HEK293 (cell line): ENCODE data around the gene DHRS7C.

Source experiments
- CTCF ChIA-PET: fragments of 350-600 bp; formaldehyde crosslinking; extraction: SDS; loops from one replicate; lab custom pipeline; 2021; ENCODE audit warnings: antibody characterized with exemption; lab: Yijun Ruan, JAX
- POLR2A ChIA-PET: fragments of 300-600 bp; formaldehyde crosslinking; extraction: SDS; loops from one replicate; lab custom pipeline; 2020; ENCODE audit warnings: antibody characterized with exemption, inconsistent platforms; lab: Yijun Ruan, JAX
- H3K27ac ChIP-seq: fragments of 200-500 bp; sonication (Bioruptor generic); 2 replicates; pipeline ENCODE4 v1.5.1; 2014; ENCODE audit warnings: low read depth, low read length, control low read depth, inconsistent platforms; ENCODE audit errors: extremely low read depth
- H3K36me3 ChIP-seq, 2 experiments: fragments of 200-500 bp in 1 of 2; sonication (Bioruptor generic) in 1 of 2; 1 replicate in 1 of 2; 2 replicates in 1 of 2; pipeline ENCODE4 v1.5.1; 2014 to 2017; ENCODE audit warnings: inconsistent platforms in 2 of 2, low read length in 2 of 2; ENCODE audit not compliant: control insufficient read depth in 2 of 2, insufficient read depth in 1 of 2
- H3K4me1 ChIP-seq: fragments of 200-500 bp; sonication (Bioruptor generic); 2 replicates; pipeline ENCODE4 v1.5.1; 2014; ENCODE audit warnings: mild to moderate bottlenecking, low read length, inconsistent platforms; ENCODE audit not compliant: control insufficient read depth, insufficient read depth
- H3K4me3 ChIP-seq: 2 replicates; pipeline ENCODE4 v1.5.1; 2011; ENCODE audit warnings: low read depth, mild to moderate bottlenecking, control low read depth, low read length, moderate library complexity
- H3K9me3 ChIP-seq: fragments of 200-500 bp; sonication (Bioruptor generic); 2 replicates; pipeline ENCODE4 v1.5.1; 2014; ENCODE audit warnings: low read depth, low read length, inconsistent platforms; ENCODE audit not compliant: control insufficient read depth, insufficient read depth
- KLF16 ChIP-seq: fragments of 450-650 bp; formaldehyde crosslinking; IDR thresholded peaks from 2 replicates; pipeline ENCODE4 v1.5.1; 2017; ENCODE audit warnings: missing biosample characterization, missing genetic modification characterization
- SCRT1 ChIP-seq: fragments of 450-650 bp; formaldehyde crosslinking; IDR thresholded peaks from 2 replicates; pipeline ENCODE4 v1.5.1; 2016; ENCODE audit warnings: missing biosample characterization, missing genetic modification characterization, borderline replicate concordance
- ZBTB20 ChIP-seq: fragments of 450-650 bp; formaldehyde crosslinking; IDR thresholded peaks from 2 replicates; pipeline ENCODE4 v1.5.1; 2016; ENCODE audit warnings: missing biosample characterization, missing genetic modification characterization
- ZBTB48 ChIP-seq: fragments of 450-650 bp; formaldehyde crosslinking; IDR thresholded peaks from 2 replicates; pipeline ENCODE4 v1.5.1; 2016; ENCODE audit warnings: missing biosample characterization, missing genetic modification characterization
- ZBTB8A ChIP-seq: fragments of 450-650 bp; formaldehyde crosslinking; IDR thresholded peaks from 2 replicates; pipeline ENCODE4 v1.5.1; 2016; ENCODE audit warnings: missing biosample characterization, missing genetic modification characterization
- ZFHX2 ChIP-seq: fragments of 450-650 bp; formaldehyde crosslinking; conservative IDR thresholded peaks from 2 replicates; pipeline ENCODE4 v1.5.1; 2016; ENCODE audit warnings: missing biosample characterization, missing genetic modification characterization
- ZIC2 ChIP-seq: fragments of 450-650 bp; formaldehyde crosslinking; IDR thresholded peaks from 2 replicates; pipeline ENCODE4 v1.5.1; 2016; ENCODE audit warnings: missing biosample characterization, missing genetic modification characterization
- ZNF112 ChIP-seq: fragments of 450-650 bp; formaldehyde crosslinking; IDR thresholded peaks from 2 replicates; pipeline ENCODE4 v1.5.0; 2017; ENCODE audit warnings: missing biosample characterization, missing genetic modification characterization
- ZNF132 ChIP-seq: fragments of 450-650 bp; formaldehyde crosslinking; IDR thresholded peaks from 2 replicates; pipeline ENCODE4 v1.5.1; 2017; ENCODE audit warnings: missing biosample characterization, missing genetic modification characterization, borderline replicate concordance
- ZNF16 ChIP-seq: fragments of 450-650 bp; formaldehyde crosslinking; IDR thresholded peaks from 2 replicates; pipeline ENCODE4 v1.5.1; 2016; ENCODE audit warnings: low read depth, missing biosample characterization, missing genetic modification characterization
- ZNF214 ChIP-seq: fragments of 450-650 bp; formaldehyde crosslinking; IDR thresholded peaks from 2 replicates; pipeline ENCODE4 v1.5.1; 2017; ENCODE audit warnings: missing biosample characterization, mild to moderate bottlenecking, missing genetic modification characterization, borderline replicate concordance
- ZNF223 ChIP-seq: fragments of 450-650 bp; formaldehyde crosslinking; IDR thresholded peaks from 2 replicates; pipeline ENCODE4 v1.5.1; 2016; ENCODE audit warnings: missing biosample characterization, missing genetic modification characterization
- ZNF23 ChIP-seq: fragments of 450-650 bp; formaldehyde crosslinking; IDR thresholded peaks from 2 replicates; pipeline ENCODE4 v1.5.1; 2016; ENCODE audit warnings: missing biosample characterization, missing genetic modification characterization, borderline replicate concordance
- ZNF274 ChIP-seq, 2 experiments: fragments of 200-500 bp in 1 of 2; fragments of 450-650 bp in 1 of 2; sonication (Bioruptor generic) in 1 of 2; formaldehyde crosslinking in 1 of 2; IDR thresholded peaks; 2 replicates each; pipeline versions ENCODE4 v1.5.1 to v1.6.1; 2014 to 2016; ENCODE audit warnings: borderline replicate concordance in 1 of 2, inconsistent platforms in 1 of 2, low read length in 1 of 2, missing biosample characterization in 1 of 2, missing genetic modification characterization in 1 of 2
- ZNF292 ChIP-seq: fragments of 450-650 bp; formaldehyde crosslinking; IDR thresholded peaks from 2 replicates; pipeline ENCODE4 v1.5.1; 2016; ENCODE audit warnings: low read depth, missing biosample characterization, missing genetic modification characterization, borderline replicate concordance
- ZNF341 ChIP-seq: fragments of 450-650 bp; formaldehyde crosslinking; IDR thresholded peaks from 2 replicates; pipeline ENCODE4; 2016; ENCODE audit warnings: low read depth, missing biosample characterization, missing genetic modification characterization
- ZNF391 ChIP-seq: fragments of 450-650 bp; formaldehyde crosslinking; IDR thresholded peaks from 2 replicates; pipeline ENCODE4 v1.5.1; 2016; ENCODE audit warnings: low read depth, missing biosample characterization, missing genetic modification characterization, borderline replicate concordance
- ZNF501 ChIP-seq: fragments of 450-650 bp; formaldehyde crosslinking; IDR thresholded peaks from 2 replicates; pipeline ENCODE4 v1.5.1; 2016; ENCODE audit warnings: missing biosample characterization, missing genetic modification characterization
- ZNF529 ChIP-seq: fragments of 450-650 bp; formaldehyde crosslinking; IDR thresholded peaks from 2 replicates; pipeline ENCODE4 v1.5.1; 2017; ENCODE audit warnings: missing genetic modification characterization, missing biosample characterization; ENCODE audit not compliant: insufficient replicate concordance
- ZNF544 ChIP-seq: fragments of 450-650 bp; formaldehyde crosslinking; IDR thresholded peaks from 2 replicates; pipeline ENCODE4 v1.5.0; 2017; ENCODE audit warnings: missing biosample characterization, missing genetic modification characterization
- ZNF555 ChIP-seq: fragments of 450-650 bp; formaldehyde crosslinking; conservative IDR thresholded peaks from 2 replicates; pipeline ENCODE4 v1.5.1; 2017; ENCODE audit warnings: missing biosample characterization, mild to moderate bottlenecking, missing genetic modification characterization, inconsistent platforms
- ZNF623 ChIP-seq: fragments of 450-650 bp; formaldehyde crosslinking; IDR thresholded peaks from 2 replicates; pipeline ENCODE4 v1.5.1; 2016; ENCODE audit warnings: missing biosample characterization, missing genetic modification characterization
- ZNF658 ChIP-seq: fragments of 450-650 bp; formaldehyde crosslinking; IDR thresholded peaks from 2 replicates; pipeline ENCODE4; 2016; ENCODE audit warnings: missing biosample characterization, missing genetic modification characterization
- ZNF660 ChIP-seq: fragments of 450-650 bp; IDR thresholded peaks from 2 replicates; pipeline ENCODE4 v1.5.1; 2018; ENCODE audit warnings: missing biosample characterization, mild to moderate bottlenecking, missing genetic modification characterization
- ZNF707 ChIP-seq: fragments of 450-650 bp; formaldehyde crosslinking; IDR thresholded peaks from 2 replicates; pipeline ENCODE4 v1.5.1; 2016; ENCODE audit warnings: missing biosample characterization, missing genetic modification characterization
- ZNF747 ChIP-seq: fragments of 450-650 bp; formaldehyde crosslinking; IDR thresholded peaks from 2 replicates; pipeline ENCODE4 v1.5.1; 2016; ENCODE audit warnings: missing biosample characterization, missing genetic modification characterization
- TF ChIP-seq, protein P1 (sequence below): fragments of 450-650 bp; formaldehyde crosslinking; IDR thresholded peaks from 2 replicates; pipeline ENCODE4 v1.5.1; 2016; ENCODE audit warnings: missing biosample characterization, missing genetic modification characterization, borderline replicate concordance
- TF ChIP-seq, protein P2 (sequence below): fragments of 450-650 bp; formaldehyde crosslinking; IDR thresholded peaks from 2 replicates; pipeline ENCODE4 v1.5.1; 2016; ENCODE audit warnings: missing biosample characterization, missing genetic modification characterization, borderline replicate concordance
- TF ChIP-seq, protein P3 (sequence below): fragments of 450-650 bp; formaldehyde crosslinking; IDR thresholded peaks from 2 replicates; pipeline ENCODE4 v1.5.1; 2016; ENCODE audit warnings: missing biosample characterization, missing genetic modification characterization

The DHRS7C gene

DNA sequence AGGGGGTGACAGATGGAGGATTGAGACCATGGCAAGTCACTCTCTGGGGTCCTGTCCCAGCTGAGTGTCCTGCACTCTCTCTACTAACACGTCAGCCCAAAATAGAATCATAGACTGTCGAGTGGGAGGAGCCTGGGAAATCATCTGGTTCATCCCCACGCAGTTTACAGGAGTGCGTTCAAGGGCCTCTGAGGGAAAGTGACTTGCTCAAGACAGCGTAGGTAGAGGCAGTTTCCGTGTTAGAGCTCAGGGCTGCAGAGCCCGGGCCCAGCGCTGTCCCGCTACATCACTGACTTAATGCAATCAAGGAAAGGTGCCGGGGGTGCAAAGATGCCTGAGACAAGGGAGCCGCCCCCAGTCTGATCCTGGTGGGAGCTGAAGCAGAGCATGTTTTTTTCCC, 20.1 kb upstream of the DHRS7C start (continued):
- TF ChIP-seq, protein P1, sequence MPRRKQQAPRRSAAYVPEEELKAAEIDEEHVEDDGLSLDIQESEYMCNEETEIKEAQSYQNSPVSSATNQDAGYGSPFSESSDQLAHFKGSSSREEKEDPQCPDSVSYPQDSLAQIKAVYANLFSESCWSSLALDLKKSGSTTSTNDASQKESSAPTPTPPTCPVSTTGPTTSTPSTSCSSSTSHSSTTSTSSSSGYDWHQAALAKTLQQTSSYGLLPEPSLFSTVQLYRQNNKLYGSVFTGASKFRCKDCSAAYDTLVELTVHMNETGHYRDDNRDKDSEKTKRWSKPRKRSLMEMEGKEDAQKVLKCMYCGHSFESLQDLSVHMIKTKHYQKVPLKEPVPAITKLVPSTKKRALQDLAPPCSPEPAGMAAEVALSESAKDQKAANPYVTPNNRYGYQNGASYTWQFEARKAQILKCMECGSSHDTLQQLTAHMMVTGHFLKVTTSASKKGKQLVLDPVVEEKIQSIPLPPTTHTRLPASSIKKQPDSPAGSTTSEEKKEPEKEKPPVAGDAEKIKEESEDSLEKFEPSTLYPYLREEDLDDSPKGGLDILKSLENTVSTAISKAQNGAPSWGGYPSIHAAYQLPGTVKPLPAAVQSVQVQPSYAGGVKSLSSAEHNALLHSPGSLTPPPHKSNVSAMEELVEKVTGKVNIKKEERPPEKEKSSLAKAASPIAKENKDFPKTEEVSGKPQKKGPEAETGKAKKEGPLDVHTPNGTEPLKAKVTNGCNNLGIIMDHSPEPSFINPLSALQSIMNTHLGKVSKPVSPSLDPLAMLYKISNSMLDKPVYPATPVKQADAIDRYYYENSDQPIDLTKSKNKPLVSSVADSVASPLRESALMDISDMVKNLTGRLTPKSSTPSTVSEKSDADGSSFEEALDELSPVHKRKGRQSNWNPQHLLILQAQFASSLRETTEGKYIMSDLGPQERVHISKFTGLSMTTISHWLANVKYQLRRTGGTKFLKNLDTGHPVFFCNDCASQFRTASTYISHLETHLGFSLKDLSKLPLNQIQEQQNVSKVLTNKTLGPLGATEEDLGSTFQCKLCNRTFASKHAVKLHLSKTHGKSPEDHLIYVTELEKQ (tag by site-specific recombination) = no peak
- TF ChIP-seq ZBTB20 (tag by site-specific recombination) = no peak
- TF ChIP-seq SCRT1 = no peak
- no peak for TF ChIP-seq ZNF23 (tag by site-specific recombination)
- TF ChIP-seq ZBTB48 (tag by site-specific recombination) = no peak
- no peak for TF ChIP-seq ZNF391 (tag by site-specific recombination)
- no peak for TF ChIP-seq ZFHX2 (tag by site-specific recombination)
- TF ChIP-seq ZNF274 (IDR thresholded peaks at IDR 0.05; ENCODE audit: low read length) = no peak
- no peak for TF ChIP-seq ZNF274 (tag by site-specific recombination; IDR thresholded peaks at IDR 0.05; ENCODE audit: borderline replicate concordance)

DNA sequence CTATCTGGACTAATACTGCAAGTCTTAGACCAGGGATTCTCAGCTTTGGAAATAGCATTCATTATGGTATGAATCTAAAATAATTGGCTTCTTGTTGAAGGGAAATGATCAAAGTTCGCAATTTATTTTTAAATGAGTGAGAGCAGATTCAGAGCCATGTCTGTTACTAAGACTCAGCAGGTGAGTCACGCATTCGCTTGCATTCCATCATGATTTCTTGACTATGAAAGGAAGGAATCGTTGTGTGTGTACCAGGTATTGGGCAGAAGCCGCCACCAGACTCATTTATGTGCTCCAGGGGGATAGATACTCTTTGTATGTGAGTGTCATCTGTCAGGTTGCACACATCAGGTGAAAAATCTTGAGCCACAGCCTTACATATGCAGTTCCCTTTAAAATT, 19.7 kb upstream of the DHRS7C start:
- ChIA-PET CTCF (interaction anchor here (1.0 to 2.9 kb wide), 2 partner anchors 9 to 44 kb away, joined by 3 to 6 read pairs; no protein-coding TSS in a partner anchor), POLR2A (no interaction called here)
- Histone ChIP-seq H3K4me1 (no peaks in the 10 kb centered on the region), H3K4me3 (no peak overlapping the region), H3K9me3 (no peaks in the 10 kb centered on the region), H3K36me3 (no peaks in the 10 kb centered on the region), H3K27ac (no peak overlapping the region)
- TF ChIP-seq ZNF658 (tag by site-specific recombination) = no peak
- TF ChIP-seq ZNF16 (tag by site-specific recombination) = no peak
- no peak for TF ChIP-seq KLF16
- TF ChIP-seq ZNF544 (tag by site-specific recombination) = no peak
- TF ChIP-seq ZNF555 (tag by site-specific recombination) = no peak
- TF ChIP-seq ZNF223 = no peak
- TF ChIP-seq ZIC2 = no peak
- no peak for TF ChIP-seq ZNF341 (tag by site-specific recombination)

DNA sequence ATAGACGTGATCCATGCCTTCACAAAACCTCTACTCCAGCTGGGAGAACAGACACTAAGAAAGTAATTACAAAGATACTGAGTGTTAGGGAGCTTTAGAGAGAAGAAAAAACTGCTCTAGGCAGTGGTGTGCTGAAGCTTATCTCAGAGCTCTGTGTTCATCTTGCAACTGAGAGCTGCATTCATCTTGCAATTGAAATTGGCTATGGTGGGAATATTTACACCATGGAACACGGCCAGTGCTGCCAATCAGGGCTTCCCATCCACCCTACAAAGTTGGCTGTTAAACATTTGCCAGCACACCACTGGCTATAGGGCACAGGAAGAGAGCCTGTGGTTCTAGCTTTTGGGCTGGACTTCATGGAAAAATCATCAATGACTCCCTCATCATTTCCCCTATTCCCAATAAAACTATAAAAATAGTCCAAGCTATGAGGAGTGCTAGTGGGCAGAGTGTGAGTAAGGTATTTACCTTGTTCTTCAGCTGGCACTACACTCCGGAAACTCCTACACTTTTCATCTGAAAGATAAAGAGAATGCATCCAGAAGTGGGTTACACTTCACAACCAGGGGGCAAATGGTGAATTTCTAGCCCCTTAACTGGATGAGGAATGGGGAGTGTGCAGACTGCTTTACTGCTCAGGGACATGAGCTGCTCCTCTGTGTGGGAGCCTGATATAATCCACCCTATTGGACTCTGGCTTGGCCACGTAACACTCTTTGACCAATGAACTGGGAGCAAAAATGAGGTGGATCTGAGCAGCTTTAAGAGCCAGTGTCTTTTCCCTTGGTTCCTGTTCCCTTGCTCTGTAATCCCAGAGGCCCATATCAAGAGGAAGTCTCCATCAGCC, 18.9 kb upstream of the DHRS7C start:
- CTCF ChIA-PET = interaction anchor here (1.0 to 2.9 kb wide), 2 partner anchors 8 to 45 kb away, joined by 3 to 6 read pairs; no protein-coding TSS in a partner anchor
- no peak overlapping the region for H3K4me3 ChIP-seq
- POLR2A ChIA-PET = no interaction called here
- TF ChIP-seq, protein P2, sequence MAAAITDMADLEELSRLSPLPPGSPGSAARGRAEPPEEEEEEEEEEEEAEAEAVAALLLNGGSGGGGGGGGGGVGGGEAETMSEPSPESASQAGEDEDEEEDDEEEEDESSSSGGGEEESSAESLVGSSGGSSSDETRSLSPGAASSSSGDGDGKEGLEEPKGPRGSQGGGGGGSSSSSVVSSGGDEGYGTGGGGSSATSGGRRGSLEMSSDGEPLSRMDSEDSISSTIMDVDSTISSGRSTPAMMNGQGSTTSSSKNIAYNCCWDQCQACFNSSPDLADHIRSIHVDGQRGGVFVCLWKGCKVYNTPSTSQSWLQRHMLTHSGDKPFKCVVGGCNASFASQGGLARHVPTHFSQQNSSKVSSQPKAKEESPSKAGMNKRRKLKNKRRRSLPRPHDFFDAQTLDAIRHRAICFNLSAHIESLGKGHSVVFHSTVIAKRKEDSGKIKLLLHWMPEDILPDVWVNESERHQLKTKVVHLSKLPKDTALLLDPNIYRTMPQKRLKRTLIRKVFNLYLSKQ (tag by site-specific recombination) = no peak
- TF ChIP-seq ZNF132 (tag by site-specific recombination) (no peak), ZNF214 (tag by site-specific recombination) (no peak), ZNF707 (tag by site-specific recombination) (no peak), ZNF112 (tag by site-specific recombination) (no peak), ZNF501 (tag by site-specific recombination) (no peak), ZNF747 (tag by site-specific recombination) (no peak), ZNF292 (tag by site-specific recombination) (no peak), ZNF529 (tag by site-specific recombination) (no peak), ZBTB8A (tag by site-specific recombination) (no peak), ZNF660 (tag by site-specific recombination) (no peak), ZNF623 (tag by site-specific recombination) (no peak)
- TF ChIP-seq, protein P3, sequence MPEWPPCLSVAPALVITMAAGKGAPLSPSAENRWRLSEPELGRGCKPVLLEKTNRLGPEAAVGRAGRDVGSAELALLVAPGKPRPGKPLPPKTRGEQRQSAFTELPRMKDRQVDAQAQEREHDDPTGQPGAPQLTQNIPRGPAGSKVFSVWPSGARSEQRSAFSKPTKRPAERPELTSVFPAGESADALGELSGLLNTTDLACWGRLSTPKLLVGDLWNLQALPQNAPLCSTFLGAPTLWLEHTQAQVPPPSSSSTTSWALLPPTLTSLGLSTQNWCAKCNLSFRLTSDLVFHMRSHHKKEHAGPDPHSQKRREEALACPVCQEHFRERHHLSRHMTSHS = no peak

More for the DNA sequence above, 18.9 kb upstream of the DHRS7C start:
- Histone ChIP-seq H3K27ac (no peak overlapping the region), H3K4me1 (no peaks in the 10 kb centered on the region), H3K9me3 (no peaks in the 10 kb centered on the region), H3K36me3 (no peaks in the 10 kb centered on the region)
